Measurements from ENCODE around the gene USP17L21. TPM values are rescaled to one million over a fixed set of nuclear protein-coding genes. Genes with fewer than 3 reads are reported as not detected.
"Not testable (repeated sequence)": the region's sequence is repeated elsewhere in the genome, so short reads cannot be mapped to it uniquely, and the experiment has no call there.

The USP17L21 gene
- not detected for total RNA-seq

- not testable (repeated sequence) for DNase-seq
Observed at GRCh38 chr4:9262572-9262971, at the start of gene USP17L21. USP17L21 (plus strand) TSS chr4:9262872; CDS start chr4:9262872, 0 bp downstream.

- not testable (repeated sequence) for DNase-seq
Observed at GRCh38 chr4:9214701-9215100, 48.0 kb upstream of the USP17L21 start.

DNA sequence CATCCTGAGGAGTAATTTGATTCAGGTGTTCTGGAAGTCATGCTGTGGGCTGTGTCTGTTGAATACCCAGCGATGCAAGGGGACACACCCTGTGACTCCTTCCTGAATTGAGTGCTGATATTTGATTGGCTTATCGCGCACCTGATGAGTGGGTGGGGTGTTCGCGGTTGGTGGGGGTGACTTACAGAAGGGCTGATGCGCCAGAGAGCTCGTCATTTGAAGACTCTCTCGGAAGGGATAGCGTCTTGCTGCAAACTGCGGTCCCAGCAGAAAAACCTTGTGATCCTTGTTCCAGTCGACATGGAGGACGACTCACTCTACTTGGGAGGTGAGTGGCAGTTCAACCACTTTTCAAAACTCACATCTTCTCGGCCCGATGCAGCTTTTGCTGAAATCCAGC is 47.6 kb upstream of the USP17L21 start, which contains the start of gene USP17L11:
Gene USP17L11, plus strand, starts transcription at position 301 of the 400 bp plus-strand sequence. Its CDS starts 0 bp downstream, at position 301.
- DNase-seq, result not testable (repeated sequence)

DNA sequence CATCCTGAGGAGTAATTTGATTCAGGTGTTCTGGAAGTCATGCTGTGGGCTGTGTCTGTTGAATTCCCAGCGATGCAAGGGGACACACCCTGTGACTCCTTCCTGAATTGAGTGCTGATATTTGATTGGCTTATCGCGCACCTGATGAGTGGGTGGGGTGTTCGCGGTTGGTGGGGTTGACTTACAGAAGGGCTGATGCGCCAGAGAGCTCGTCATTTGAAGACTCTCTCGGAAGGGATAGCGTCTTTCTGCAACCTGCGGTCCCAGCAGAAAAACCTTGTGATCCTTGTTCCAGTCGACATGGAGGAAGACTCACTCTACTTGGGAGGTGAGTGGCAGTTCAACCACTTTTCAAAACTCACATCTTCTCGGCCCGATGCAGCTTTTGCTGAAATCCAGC is 42.8 kb upstream of the USP17L21 start, which contains the start of gene USP17L12:
Gene USP17L12, plus strand, starts transcription at position 301 of the 400 bp plus-strand sequence. Its CDS starts 0 bp downstream, at position 301.
- DNase-seq, result not testable (repeated sequence)

DNA sequence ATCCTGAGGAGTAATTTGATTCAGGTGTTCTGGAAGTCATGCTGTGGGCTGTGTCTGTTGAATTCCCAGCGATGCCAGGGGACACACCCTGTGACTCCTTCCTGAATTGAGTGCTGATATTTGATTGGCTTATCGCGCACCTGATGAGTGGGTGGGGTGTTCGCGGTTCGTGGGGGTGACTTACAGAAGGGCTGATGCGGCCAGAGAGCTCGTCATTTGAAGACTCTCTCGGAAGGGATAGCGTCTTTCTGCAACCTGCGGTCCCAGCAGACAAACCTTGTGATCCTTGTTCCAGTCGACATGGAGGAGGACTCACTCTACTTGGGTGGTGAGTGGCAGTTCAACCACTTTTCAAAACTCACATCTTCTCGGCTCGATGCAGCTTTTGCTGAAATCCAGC is 38.1 kb upstream of the USP17L21 start, which contains the start of gene USP17L13:
Gene USP17L13, plus strand, starts transcription at position 301 of the 400 bp plus-strand sequence. Its CDS starts 0 bp downstream, at position 301.
- DNase-seq, result not testable (repeated sequence)

GRCh38 chr4:9230249-9230648 is 32.4 kb upstream of the USP17L21 start:
- DNase-seq, result not testable (repeated sequence)

- not testable (repeated sequence) for DNase-seq
Observed at GRCh38 chr4:9234085-9234484, 28.6 kb upstream of the USP17L21 start, which contains the start of gene USP17L15. USP17L15 (plus strand) TSS chr4:9234385; CDS start chr4:9234385, 0 bp downstream.

- DNase-seq, result not testable (repeated sequence)
Observed at GRCh38 chr4:9238461-9238860, 24.2 kb upstream of the USP17L21 start.

GRCh38 chr4:9243579-9243978 is 19.1 kb upstream of the USP17L21 start, which contains the start of gene USP17L17:
USP17L17 (plus strand) TSS chr4:9243879; CDS start chr4:9243879, 0 bp downstream.
- not testable (repeated sequence) for DNase-seq

GRCh38 chr4:9247953-9248680 is 14.6 kb upstream of the USP17L21 start, which contains the start of gene USP17L18:
USP17L18 (plus strand) TSS chr4:9248630; CDS start chr4:9248630, 0 bp downstream.
- DNase-seq, result not testable (repeated sequence)

DNA sequence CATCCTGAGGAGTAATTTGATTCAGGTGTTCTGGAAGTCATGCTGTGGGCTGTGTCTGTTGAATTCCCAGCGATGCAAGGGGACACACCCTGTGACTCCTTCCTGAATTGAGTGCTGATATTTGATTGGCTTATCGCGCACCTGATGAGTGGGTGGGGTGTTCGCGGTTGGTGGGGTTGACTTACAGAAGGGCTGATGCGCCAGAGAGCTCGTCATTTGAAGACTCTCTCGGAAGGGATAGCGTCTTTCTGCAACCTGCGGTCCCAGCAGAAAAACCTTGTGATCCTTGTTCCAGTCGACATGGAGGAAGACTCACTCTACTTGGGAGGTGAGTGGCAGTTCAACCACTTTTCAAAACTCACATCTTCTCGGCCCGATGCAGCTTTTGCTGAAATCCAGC is 9.6 kb upstream of the USP17L21 start, which contains the start of gene USP17L19:
Gene USP17L19, plus strand, starts transcription at position 301 of the 400 bp plus-strand sequence. Its CDS starts 0 bp downstream, at position 301.
- not testable (repeated sequence) for DNase-seq

DNA sequence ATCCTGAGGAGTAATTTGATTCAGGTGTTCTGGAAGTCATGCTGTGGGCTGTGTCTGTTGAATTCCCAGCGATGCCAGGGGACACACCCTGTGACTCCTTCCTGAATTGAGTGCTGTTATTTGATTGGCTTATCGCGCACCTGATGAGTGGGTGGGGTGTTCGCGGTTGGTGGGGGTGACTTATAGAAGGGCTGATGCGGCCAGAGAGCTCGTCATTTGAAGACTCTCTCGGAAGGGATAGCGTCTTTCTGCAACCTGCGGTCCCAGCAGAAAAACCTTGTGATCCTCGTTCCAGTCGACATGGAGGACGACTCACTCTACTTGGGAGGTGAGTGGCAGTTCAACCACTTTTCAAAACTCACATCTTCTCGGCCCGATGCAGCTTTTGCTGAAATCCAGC is 4.8 kb upstream of the USP17L21 start, which contains the start of gene USP17L20:
Gene USP17L20, plus strand, starts transcription at position 301 of the 400 bp plus-strand sequence. Its CDS starts 0 bp downstream, at position 301.
- not testable (repeated sequence) for DNase-seq

GRCh38 chr4:9267319-9267718 is 4.6 kb downstream of the USP17L21 start, which contains the start of gene USP17L22:
USP17L22 (plus strand) TSS chr4:9267619; CDS start chr4:9267619, 0 bp downstream.
- DNase-seq, result not testable (repeated sequence)

GRCh38 chr4:9271719-9272118 is 9.0 kb downstream of the USP17L21 start:
- not testable (repeated sequence) for DNase-seq

Other genes with a start within 250 kb of the USP17L21 start
- not detected for gene FAM90A26, start 92.5 kb upstream of the USP17L21 start, total RNA-seq
- gene USP17L10, start 52.2 kb upstream of the USP17L21 start, total RNA-seq, result not detected
- gene USP17L11, start 47.5 kb upstream of the USP17L21 start, total RNA-seq, result not detected
- not detected for gene USP17L12, start 42.7 kb upstream of the USP17L21 start, total RNA-seq
- not detected for gene USP17L13, start 38.0 kb upstream of the USP17L21 start, total RNA-seq
- gene USP17L15, start 28.5 kb upstream of the USP17L21 start, total RNA-seq, result not detected
- gene USP17L17, start 19.0 kb upstream of the USP17L21 start, total RNA-seq, result not detected
- not detected for gene USP17L18, start 14.2 kb upstream of the USP17L21 start, total RNA-seq
- gene USP17L19, start 9.5 kb upstream of the USP17L21 start, total RNA-seq, result not detected
- gene USP17L20, start 4.7 kb upstream of the USP17L21 start, total RNA-seq, result not detected
- gene USP17L22, start 4.7 kb downstream of the USP17L21 start, total RNA-seq, result not detected
- gene USP17L24, start 62.3 kb downstream of the USP17L21 start, total RNA-seq, result not detected
- gene USP17L25, start 67.0 kb downstream of the USP17L21 start, total RNA-seq, result not detected
- not detected for gene USP17L26, start 71.8 kb downstream of the USP17L21 start, total RNA-seq
- not detected for gene USP17L5, start 76.5 kb downstream of the USP17L21 start, total RNA-seq
- not detected for gene USP17L27, start 81.3 kb downstream of the USP17L21 start, total RNA-seq
- not detected for gene USP17L28, start 86.0 kb downstream of the USP17L21 start, total RNA-seq
- not detected for gene USP17L29, start 90.8 kb downstream of the USP17L21 start, total RNA-seq
- gene USP17L30, start 100.3 kb downstream of the USP17L21 start, total RNA-seq, result not detected
- not detected for gene DEFB131A, start 181.5 kb downstream of the USP17L21 start, total RNA-seq